Measurements from ENCODE around the gene TOMM7. TPM values are rescaled to one million over a fixed set of nuclear protein-coding genes. Genes with fewer than 3 reads are reported as not detected.

Gene TOMM7
- total RNA-seq, 1 donor from 2014 or later, result 324 TPM

- ATAC-seq (ENCODE audit: low read depth), result no peak
Measured at GRCh38 chr7:22831602-22832305, 9.1 kb upstream of the TOMM7 start.

GRCh38 chr7:22827563-22827962, 4.9 kb upstream of the TOMM7 start:
- H3K4me1 Mint-ChIP-seq, result peaks cover 9% of the 10 kb centered on the region
- no peak overlapping the region for H3K27ac Mint-ChIP-seq
- peaks cover 4% of the 10 kb centered on the region for H3K36me3 Mint-ChIP-seq (ENCODE audit: low read depth)
- peaks cover 11% of the 10 kb centered on the region for H3K27me3 Mint-ChIP-seq
- ChIA-PET POLR2A (no interaction called here), CTCF (no interaction called here)
- no peak for TF ChIP-seq CTCF (IDR thresholded peaks at IDR 0.05)
- intact Hi-C loops (cut with micrococcal nuclease), result no loop called here
- no peak overlapping the region for H3K4me3 Mint-ChIP-seq
- ATAC-seq (ENCODE audit: low read depth) (no peak), DNase-seq (no peak)
- no peaks in the 10 kb centered on the region for H3K9me3 Mint-ChIP-seq

More at GRCh38 chr7:22831602-22832305, 9.1 kb upstream of the TOMM7 start:
- ChIA-PET CTCF (no interaction called here), POLR2A (no interaction called here)
- no peak overlapping the region for H3K4me3 Mint-ChIP-seq
- no peaks in the 10 kb centered on the region for H3K27me3 Mint-ChIP-seq
- H3K9me3 Mint-ChIP-seq, result no peaks in the 10 kb centered on the region
- no peaks in the 10 kb centered on the region for H3K36me3 Mint-ChIP-seq (ENCODE audit: low read depth)
- H3K4me1 Mint-ChIP-seq, result no peaks in the 10 kb centered on the region
- no peak for DNase-seq
- intact Hi-C loops (cut with micrococcal nuclease), result no loop called here
- TF ChIP-seq CTCF (IDR thresholded peaks at IDR 0.05), result no peak
- H3K27ac Mint-ChIP-seq, result no peak overlapping the region

GRCh38 chr7:22826593-22826992, 3.9 kb upstream of the TOMM7 start:
- intact Hi-C loops (cut with micrococcal nuclease), result no loop called here
- POLR2A ChIA-PET, result interaction anchor here (0.5 to 0.9 kb wide), 2 partner anchors 24 to 83 kb away, joined by 3 read pairs; no protein-coding TSS in a partner anchor
- Mint-ChIP-seq H3K27ac (no peak overlapping the region), H3K9me3 (no peaks in the 10 kb centered on the region), H3K4me1 (peaks cover 18% of the 10 kb centered on the region), H3K4me3 (no peak overlapping the region), H3K36me3 (ENCODE audit: low read depth) (peaks cover 9% of the 10 kb centered on the region), H3K27me3 (peaks cover 11% of the 10 kb centered on the region)
- CTCF ChIA-PET, result interaction anchor here (1.4 kb wide), 1 partner anchor 229 kb away, joined by 3 read pairs; no protein-coding TSS in a partner anchor
- ATAC-seq (ENCODE audit: low read depth) (no peak), DNase-seq (no peak)
- TF ChIP-seq CTCF (IDR thresholded peaks at IDR 0.05), result no peak

- DNase-seq, result no peak
- no peaks in the 10 kb centered on the region for H3K9me3 Mint-ChIP-seq
- intact Hi-C loops (cut with micrococcal nuclease), result loop anchor here (5.0 kb wide), 1 partner anchor 358 kb away; the partner anchor contains the start of gene NUP42
Measured at GRCh38 chr7:22824760-22825159, 2.1 kb upstream of the TOMM7 start.

More at GRCh38 chr7:22824760-22825159, 2.1 kb upstream of the TOMM7 start:
- TF ChIP-seq CTCF (IDR thresholded peaks at IDR 0.05), result no peak
- CTCF ChIA-PET, result interaction anchor here (2.6 to 3.0 kb wide), 2 partner anchors 42 to 230 kb away, joined by 7 to 9 read pairs; no protein-coding TSS in a partner anchor
- Mint-ChIP-seq H3K27ac (no peak overlapping the region), H3K4me1 (peaks cover 33% of the 10 kb centered on the region), H3K27me3 (peaks cover 11% of the 10 kb centered on the region), H3K4me3 (no peak overlapping the region), H3K36me3 (ENCODE audit: low read depth) (peaks cover 15% of the 10 kb centered on the region)
- POLR2A ChIA-PET, result interaction anchor here (0.6 to 1.3 kb wide), 4 partner anchors 29 to 855 kb away, joined by 3 to 9 read pairs (median 4); partner anchors contain the start of gene FAM221A
- ATAC-seq (ENCODE audit: low read depth), result no peak
